ENCODE data around the gene KLK1.

KLK1 gene

DNA sequence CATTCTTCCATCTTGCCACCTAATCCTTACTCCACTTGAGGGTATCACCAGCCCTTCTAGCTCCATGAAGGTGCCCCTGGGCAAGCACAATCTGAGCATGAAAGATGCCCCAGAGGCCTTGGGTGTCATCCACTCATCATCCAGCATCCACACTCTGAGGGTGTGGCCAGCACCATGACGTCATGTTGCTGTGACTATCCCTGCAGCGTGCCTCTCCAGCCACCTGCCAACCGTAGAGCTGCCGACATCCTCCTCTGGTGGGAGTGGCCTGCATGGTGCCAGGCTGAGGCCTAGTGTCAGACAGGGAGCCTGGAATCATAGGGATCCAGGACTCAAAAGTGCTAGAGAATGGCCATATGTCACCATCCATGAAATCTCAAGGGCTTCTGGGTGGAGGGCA lies 28.0 kb upstream of the KLK1 start:
- Histone ChIP-seq H3K4me3 (replicated peaks; ENCODE audit: low read depth, low read length) (no peak overlapping the region), H3K36me3 (ENCODE audit: control insufficient read depth, insufficient read depth, low read length) (no peaks in the 10 kb centered on the region), H3K27me3 (replicated peaks; ENCODE audit: control insufficient read depth, insufficient read depth, low read length) (no peaks in the 10 kb centered on the region; the same call in 1 of the 2 replicates)
- no peak for DNase-seq (ENCODE audit: extremely low read depth, insufficient read length)
- TF ChIP-seq, protein P1, sequence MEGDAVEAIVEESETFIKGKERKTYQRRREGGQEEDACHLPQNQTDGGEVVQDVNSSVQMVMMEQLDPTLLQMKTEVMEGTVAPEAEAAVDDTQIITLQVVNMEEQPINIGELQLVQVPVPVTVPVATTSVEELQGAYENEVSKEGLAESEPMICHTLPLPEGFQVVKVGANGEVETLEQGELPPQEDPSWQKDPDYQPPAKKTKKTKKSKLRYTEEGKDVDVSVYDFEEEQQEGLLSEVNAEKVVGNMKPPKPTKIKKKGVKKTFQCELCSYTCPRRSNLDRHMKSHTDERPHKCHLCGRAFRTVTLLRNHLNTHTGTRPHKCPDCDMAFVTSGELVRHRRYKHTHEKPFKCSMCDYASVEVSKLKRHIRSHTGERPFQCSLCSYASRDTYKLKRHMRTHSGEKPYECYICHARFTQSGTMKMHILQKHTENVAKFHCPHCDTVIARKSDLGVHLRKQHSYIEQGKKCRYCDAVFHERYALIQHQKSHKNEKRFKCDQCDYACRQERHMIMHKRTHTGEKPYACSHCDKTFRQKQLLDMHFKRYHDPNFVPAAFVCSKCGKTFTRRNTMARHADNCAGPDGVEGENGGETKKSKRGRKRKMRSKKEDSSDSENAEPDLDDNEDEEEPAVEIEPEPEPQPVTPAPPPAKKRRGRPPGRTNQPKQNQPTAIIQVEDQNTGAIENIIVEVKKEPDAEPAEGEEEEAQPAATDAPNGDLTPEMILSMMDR (IDR thresholded peaks at IDR 0.05; ENCODE audit: insufficient read depth, low read length, poor library complexity, severe bottlenecking), result no peak

DNA sequence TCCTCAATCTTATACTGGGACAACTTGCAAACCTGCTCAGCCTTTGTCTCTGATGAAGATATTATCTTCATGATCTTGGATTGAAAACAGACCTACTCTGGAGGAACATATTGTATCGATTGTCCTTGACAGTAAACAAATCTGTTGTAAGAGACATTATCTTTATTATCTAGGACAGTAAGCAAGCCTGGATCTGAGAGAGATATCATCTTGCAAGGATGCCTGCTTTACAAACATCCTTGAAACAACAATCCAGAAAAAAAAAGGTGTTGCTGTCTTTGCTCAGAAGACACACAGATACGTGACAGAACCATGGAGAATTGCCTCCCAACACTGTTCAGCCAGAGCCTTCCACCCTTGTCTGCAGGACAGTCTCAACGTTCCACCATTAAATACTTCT lies 27.2 kb upstream of the KLK1 start:
- TF ChIP-seq, protein P1 (IDR thresholded peaks at IDR 0.05; ENCODE audit: insufficient read depth, low read length, poor library complexity, severe bottlenecking), result no peak
- Histone ChIP-seq H3K27me3 (replicated peaks; ENCODE audit: control insufficient read depth, insufficient read depth, low read length) (no peaks in the 10 kb centered on the region; the same call in 1 of the 2 replicates), H3K4me3 (replicated peaks; ENCODE audit: low read depth, low read length) (no peak overlapping the region), H3K36me3 (ENCODE audit: control insufficient read depth, insufficient read depth, low read length) (no peaks in the 10 kb centered on the region)
- no peak for DNase-seq (ENCODE audit: extremely low read depth, insufficient read length)

DNA sequence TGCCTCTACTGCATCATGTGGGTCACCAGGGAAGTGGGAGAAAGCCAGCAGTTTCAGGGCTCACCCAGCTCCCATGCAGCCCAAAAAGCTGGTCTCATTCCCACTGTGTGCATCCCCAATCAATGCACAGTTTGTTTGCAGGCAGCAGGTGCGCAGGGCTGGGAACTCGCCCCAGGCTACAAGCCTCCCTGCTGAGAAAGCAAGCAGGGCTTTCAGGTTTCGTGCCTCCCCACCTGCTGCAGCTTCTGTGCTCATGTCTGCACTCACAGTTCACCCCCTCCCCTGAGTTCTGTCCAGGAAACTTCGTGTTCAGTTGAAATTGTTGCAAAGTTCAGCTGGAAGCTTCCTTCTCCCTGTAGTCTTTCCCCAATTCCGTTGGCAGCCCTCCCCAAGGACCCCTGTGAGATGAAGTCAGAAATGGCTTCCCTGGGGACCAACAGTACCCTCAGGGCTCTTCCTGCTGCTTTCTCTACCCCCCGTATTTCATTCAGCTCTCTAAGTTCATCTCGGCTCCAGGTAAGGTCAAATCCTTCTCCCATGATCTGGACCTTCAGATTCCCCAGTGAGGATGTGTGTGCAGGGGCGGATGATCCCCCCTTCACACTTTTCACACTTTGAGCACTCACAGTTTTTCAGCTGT lies 20.8 kb upstream of the KLK1 start:
- TF ChIP-seq, protein P1 (IDR thresholded peaks at IDR 0.05; ENCODE audit: insufficient read depth, low read length, poor library complexity, severe bottlenecking), result no peak
- no peak for DNase-seq (ENCODE audit: extremely low read depth, insufficient read length)
- H3K27me3 ChIP-seq (replicated peaks; ENCODE audit: control insufficient read depth, insufficient read depth, low read length), result peaks cover 1% of the 10 kb centered on the region
- H3K36me3 ChIP-seq (ENCODE audit: control insufficient read depth, insufficient read depth, low read length), result no peaks in the 10 kb centered on the region
- no peak overlapping the region for H3K4me3 ChIP-seq (replicated peaks; ENCODE audit: low read depth, low read length)

DNA sequence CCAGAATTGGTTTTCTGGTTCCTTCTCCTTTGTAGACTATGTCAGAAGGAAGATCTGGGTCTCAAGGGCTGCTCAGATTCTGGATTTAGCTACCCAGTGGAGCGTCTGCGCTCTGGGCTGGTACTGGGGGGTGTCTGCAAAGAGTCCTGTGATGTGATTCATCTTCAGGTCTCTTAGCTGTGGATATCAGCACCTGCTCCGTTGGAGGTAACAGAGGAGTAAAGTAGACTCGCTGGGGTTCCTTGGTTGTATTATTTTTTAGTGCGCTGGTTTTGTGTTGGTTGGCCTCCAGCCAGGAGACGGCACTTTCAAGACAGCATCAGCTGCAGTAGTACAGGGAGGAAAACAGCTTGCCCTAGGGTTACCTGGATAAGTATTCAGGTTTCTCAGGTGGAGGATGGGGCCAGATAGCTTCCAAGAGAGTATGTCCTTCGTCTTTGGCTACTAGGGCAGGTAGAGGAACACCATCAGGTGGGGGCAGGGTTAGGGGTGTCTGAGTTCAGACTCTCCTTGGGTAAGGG lies 20.2 kb upstream of the KLK1 start:
- no peak for DNase-seq (ENCODE audit: extremely low read depth, insufficient read length)
- H3K27me3 ChIP-seq (replicated peaks; ENCODE audit: control insufficient read depth, insufficient read depth, low read length), result peaks cover 1% of the 10 kb centered on the region; the same call in 1 of the 2 replicates

DNA sequence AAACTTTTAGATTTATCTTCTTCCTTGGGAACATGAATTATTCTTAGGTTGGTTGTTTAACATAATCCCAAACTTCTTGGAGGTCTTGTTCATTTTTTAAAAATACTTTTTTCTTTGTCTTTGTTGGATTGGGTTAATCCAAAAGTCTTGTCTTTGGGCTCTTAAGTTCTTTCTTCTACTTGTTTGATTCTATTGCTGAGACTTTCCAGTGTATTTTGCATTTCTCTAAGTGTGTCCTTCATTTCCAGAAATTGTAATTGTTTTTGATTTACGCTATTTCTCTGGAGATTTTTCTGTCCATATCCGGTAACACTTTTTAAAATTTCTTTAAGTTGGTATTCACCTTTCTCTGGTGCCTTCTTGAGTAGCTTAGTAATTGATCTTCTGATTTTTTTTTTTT lies 19.6 kb upstream of the KLK1 start:
- H3K27me3 ChIP-seq (replicated peaks; ENCODE audit: control insufficient read depth, insufficient read depth, low read length), result peaks cover 1% of the 10 kb centered on the region; the same call in 1 of the 2 replicates
- TF ChIP-seq, protein P1 (IDR thresholded peaks at IDR 0.05; ENCODE audit: insufficient read depth, low read length, poor library complexity, severe bottlenecking), result no peak
- no peak overlapping the region for H3K4me3 ChIP-seq (replicated peaks; ENCODE audit: low read depth, low read length)
- no peak for DNase-seq (ENCODE audit: extremely low read depth, insufficient read length)
- H3K36me3 ChIP-seq (ENCODE audit: control insufficient read depth, insufficient read depth, low read length), result no peaks in the 10 kb centered on the region

More for the DNA sequence above, 20.2 kb upstream of the KLK1 start:
- H3K36me3 ChIP-seq (ENCODE audit: control insufficient read depth, insufficient read depth, low read length), result no peaks in the 10 kb centered on the region
- TF ChIP-seq, protein P1 (IDR thresholded peaks at IDR 0.05; ENCODE audit: insufficient read depth, low read length, poor library complexity, severe bottlenecking), result no peak
- no peak overlapping the region for H3K4me3 ChIP-seq (replicated peaks; ENCODE audit: low read depth, low read length)
